HCT116 (cell line): ENCODE measurements around the gene COL4A4.

Source experiments
- ATF3 ChIP-seq: IDR thresholded peaks from 2 replicates; pipeline ENCODE4 v1.6.1; 2012
- CTCF ChIP-seq, 3 experiments: fragments of 200-600 bp in 1 of 3; sonication (generic) in 1 of 3; IDR thresholded peaks in 2 of 3; conservative IDR thresholded peaks in 1 of 3; 2 replicates each; pipeline ENCODE4 v1.5.1; 2012 to 2017; ENCODE audit warnings: low read depth in 2 of 3, low read length in 2 of 3, antibody characterized with exemption in 1 of 3, borderline replicate concordance in 1 of 3, control low read depth in 1 of 3, mild to moderate bottlenecking in 1 of 3, mixed read lengths in 1 of 3, mixed run types in 1 of 3, moderate library complexity in 1 of 3; ENCODE audit not compliant: insufficient read depth in 1 of 3
- EZH2 ChIP-seq: fragments of 200-600 bp; sonication (generic); IDR thresholded peaks from 2 replicates; pipeline ENCODE4 v1.6.1; 2017; ENCODE audit warnings: antibody characterized with exemption, mixed run types
- EZH2phosphoT487 ChIP-seq: fragments of 200-600 bp; IDR thresholded peaks from 2 replicates; pipeline ENCODE4 v1.6.1; 2018; ENCODE audit warnings: antibody characterized with exemption, borderline replicate concordance
- POLR2A ChIP-seq: IDR thresholded peaks from 2 replicates; pipeline ENCODE4 v1.7.0; 2011; ENCODE audit warnings: borderline replicate concordance; ENCODE audit not compliant: insufficient read depth, insufficient read length; ENCODE audit errors: extremely low read depth
- RAD21 ChIP-seq: IDR thresholded peaks from 2 replicates; pipeline ENCODE4 v1.6.1; 2012; ENCODE audit warnings: low read depth, mild to moderate bottlenecking
- SP1 ChIP-seq: IDR thresholded peaks from 2 replicates; pipeline ENCODE4 v1.6.1; 2012; ENCODE audit warnings: low read depth
- ZBTB33 ChIP-seq: IDR thresholded peaks from 2 replicates; pipeline ENCODE4 v1.6.1; 2011; ENCODE audit warnings: mild to moderate bottlenecking, low read length, moderate library complexity; ENCODE audit not compliant: insufficient replicate concordance; ENCODE audit errors: extremely low read depth

- no peak for TF ChIP-seq ATF3
- TF ChIP-seq ZBTB33: no peak
- TF ChIP-seq CTCF (IDR thresholded peaks at IDR 0.05 in 2 of 3, conservative IDR thresholded peaks at IDR 0.05 in 1 of 3; ENCODE audit: borderline replicate concordance in 1 of 3, insufficient read depth in 1 of 3, low read depth in 2 of 3, low read length in 2 of 3): no peak
- no peak for TF ChIP-seq EZH2phosphoT487
- TF ChIP-seq POLR2A: no peak
- peak; percentile 6; the same call in 1 of the 2 replicates for TF ChIP-seq SP1
- no peak for TF ChIP-seq EZH2
- no peak for TF ChIP-seq RAD21
Observed at GRCh38 chr2:227163998-227164762, at the start of gene COL4A4, which contains the start of gene COL4A3.
